ENCODE data around the gene LGR4.

DNA sequence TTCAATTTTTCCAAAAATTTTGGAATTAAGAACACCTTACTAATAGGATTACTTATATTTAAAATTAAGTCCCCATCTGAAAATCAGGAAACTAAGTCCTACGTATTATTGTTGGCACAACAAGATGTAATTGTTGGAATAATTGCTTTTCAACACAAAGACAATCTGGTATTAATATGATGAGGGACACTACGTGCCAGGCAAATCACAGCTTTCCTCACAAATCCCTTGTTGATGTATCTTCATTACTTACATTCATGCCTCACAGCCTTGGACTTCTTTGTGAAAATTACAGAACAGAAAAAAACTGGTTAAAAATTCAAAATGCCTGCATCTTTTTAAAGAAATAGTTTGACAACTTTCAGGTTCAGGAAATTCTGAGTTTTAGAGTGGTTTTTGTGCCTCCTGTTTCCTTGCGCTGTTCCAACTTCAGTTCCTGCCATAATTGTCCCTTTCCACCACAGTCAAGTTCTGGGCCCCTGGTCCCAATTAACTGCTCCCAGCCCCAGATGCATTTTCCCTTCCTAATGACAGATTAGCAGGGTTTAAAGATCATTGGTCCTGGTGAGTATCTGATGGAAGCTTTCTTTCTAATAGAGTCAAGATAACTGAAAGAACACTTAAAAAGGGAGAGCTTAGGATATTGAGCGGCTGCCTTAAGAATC is 86.3 kb downstream of the LGR4 start:
- TF ChIP-seq RCOR1 (IDR thresholded peaks at IDR 0.05; ENCODE audit: borderline replicate concordance in 1 of 2, low read depth in 2 of 2, low read length in 2 of 2) (no peak), MXI1 (IDR thresholded peaks at IDR 0.05; ENCODE audit: low read depth, low read length) (no peak), BCL6 (CRISPR knock-in tag; IDR thresholded peaks at IDR 0.05) (no peak), L3MBTL2 (IDR thresholded peaks at IDR 0.05) (no peak), ZNF274 (IDR thresholded peaks at IDR 0.05; ENCODE audit: borderline replicate concordance, low read depth, low read length) (no peak), ZFX (CRISPR knock-in tag; IDR thresholded peaks at IDR 0.05) (no peak), SOX6 (IDR thresholded peaks at IDR 0.05) (no peak), E2F3 (CRISPR knock-in tag; IDR thresholded peaks at IDR 0.05) (no peak), YY1 (IDR thresholded peaks at IDR 0.05; ENCODE audit: borderline replicate concordance in 1 of 3, control insufficient read depth in 1 of 3, extremely low read depth in 1 of 3, insufficient read depth in 3 of 3, insufficient read length in 1 of 3, insufficient replicate concordance in 2 of 3, low read depth in 1 of 3, low read length in 2 of 3) (no peak), FOXJ3 (CRISPR knock-in tag; IDR thresholded peaks at IDR 0.05) (no peak), MAFK (IDR thresholded peaks at IDR 0.05; ENCODE audit: low read length) (no peak)
- TF ChIP-seq, protein P1, sequence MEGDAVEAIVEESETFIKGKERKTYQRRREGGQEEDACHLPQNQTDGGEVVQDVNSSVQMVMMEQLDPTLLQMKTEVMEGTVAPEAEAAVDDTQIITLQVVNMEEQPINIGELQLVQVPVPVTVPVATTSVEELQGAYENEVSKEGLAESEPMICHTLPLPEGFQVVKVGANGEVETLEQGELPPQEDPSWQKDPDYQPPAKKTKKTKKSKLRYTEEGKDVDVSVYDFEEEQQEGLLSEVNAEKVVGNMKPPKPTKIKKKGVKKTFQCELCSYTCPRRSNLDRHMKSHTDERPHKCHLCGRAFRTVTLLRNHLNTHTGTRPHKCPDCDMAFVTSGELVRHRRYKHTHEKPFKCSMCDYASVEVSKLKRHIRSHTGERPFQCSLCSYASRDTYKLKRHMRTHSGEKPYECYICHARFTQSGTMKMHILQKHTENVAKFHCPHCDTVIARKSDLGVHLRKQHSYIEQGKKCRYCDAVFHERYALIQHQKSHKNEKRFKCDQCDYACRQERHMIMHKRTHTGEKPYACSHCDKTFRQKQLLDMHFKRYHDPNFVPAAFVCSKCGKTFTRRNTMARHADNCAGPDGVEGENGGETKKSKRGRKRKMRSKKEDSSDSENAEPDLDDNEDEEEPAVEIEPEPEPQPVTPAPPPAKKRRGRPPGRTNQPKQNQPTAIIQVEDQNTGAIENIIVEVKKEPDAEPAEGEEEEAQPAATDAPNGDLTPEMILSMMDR (IDR thresholded peaks at IDR 0.05 in 2 of 3, conservative IDR thresholded peaks at IDR 0.05 in 1 of 3; ENCODE audit: insufficient read depth in 2 of 3, low read depth in 1 of 3, low read length in 3 of 3), result no peak
- TF ChIP-seq, protein P2, sequence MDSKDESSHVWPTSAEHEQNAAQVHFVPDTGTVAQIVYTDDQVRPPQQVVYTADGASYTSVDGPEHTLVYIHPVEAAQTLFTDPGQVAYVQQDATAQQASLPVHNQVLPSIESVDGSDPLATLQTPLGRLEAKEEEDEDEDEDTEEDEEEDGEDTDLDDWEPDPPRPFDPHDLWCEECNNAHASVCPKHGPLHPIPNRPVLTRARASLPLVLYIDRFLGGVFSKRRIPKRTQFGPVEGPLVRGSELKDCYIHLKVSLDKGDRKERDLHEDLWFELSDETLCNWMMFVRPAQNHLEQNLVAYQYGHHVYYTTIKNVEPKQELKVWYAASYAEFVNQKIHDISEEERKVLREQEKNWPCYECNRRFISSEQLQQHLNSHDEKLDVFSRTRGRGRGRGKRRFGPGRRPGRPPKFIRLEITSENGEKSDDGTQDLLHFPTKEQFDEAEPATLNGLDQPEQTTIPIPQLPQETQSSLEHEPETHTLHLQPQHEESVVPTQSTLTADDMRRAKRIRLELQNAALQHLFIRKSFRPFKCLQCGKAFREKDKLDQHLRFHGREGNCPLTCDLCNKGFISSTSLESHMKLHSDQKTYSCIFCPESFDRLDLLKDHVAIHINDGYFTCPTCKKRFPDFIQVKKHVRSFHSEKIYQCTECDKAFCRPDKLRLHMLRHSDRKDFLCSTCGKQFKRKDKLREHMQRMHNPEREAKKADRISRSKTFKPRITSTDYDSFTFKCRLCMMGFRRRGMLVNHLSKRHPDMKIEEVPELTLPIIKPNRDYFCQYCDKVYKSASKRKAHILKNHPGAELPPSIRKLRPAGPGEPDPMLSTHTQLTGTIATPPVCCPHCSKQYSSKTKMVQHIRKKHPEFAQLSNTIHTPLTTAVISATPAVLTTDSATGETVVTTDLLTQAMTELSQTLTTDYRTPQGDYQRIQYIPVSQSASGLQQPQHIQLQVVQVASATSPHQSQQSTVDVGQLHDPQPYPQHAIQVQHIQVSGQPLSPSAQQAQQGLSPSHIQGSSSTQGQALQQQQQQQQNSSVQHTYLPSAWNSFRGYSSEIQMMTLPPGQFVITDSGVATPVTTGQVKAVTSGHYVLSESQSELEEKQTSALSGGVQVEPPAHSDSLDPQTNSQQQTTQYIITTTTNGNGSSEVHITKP (IDR thresholded peaks at IDR 0.05; ENCODE audit: partially characterized antibody), result no peak
- TF ChIP-seq, protein P3, sequence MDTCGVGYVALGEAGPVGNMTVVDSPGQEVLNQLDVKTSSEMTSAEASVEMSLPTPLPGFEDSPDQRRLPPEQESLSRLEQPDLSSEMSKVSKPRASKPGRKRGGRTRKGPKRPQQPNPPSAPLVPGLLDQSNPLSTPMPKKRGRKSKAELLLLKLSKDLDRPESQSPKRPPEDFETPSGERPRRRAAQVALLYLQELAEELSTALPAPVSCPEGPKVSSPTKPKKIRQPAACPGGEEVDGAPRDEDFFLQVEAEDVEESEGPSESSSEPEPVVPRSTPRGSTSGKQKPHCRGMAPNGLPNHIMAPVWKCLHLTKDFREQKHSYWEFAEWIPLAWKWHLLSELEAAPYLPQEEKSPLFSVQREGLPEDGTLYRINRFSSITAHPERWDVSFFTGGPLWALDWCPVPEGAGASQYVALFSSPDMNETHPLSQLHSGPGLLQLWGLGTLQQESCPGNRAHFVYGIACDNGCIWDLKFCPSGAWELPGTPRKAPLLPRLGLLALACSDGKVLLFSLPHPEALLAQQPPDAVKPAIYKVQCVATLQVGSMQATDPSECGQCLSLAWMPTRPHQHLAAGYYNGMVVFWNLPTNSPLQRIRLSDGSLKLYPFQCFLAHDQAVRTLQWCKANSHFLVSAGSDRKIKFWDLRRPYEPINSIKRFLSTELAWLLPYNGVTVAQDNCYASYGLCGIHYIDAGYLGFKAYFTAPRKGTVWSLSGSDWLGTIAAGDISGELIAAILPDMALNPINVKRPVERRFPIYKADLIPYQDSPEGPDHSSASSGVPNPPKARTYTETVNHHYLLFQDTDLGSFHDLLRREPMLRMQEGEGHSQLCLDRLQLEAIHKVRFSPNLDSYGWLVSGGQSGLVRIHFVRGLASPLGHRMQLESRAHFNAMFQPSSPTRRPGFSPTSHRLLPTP (IDR thresholded peaks at IDR 0.05; ENCODE audit: borderline replicate concordance, extremely low read depth, insufficient read length), result no peak
